ENCODE data around the gene PDIA6.

PDIA6 gene

DNA sequence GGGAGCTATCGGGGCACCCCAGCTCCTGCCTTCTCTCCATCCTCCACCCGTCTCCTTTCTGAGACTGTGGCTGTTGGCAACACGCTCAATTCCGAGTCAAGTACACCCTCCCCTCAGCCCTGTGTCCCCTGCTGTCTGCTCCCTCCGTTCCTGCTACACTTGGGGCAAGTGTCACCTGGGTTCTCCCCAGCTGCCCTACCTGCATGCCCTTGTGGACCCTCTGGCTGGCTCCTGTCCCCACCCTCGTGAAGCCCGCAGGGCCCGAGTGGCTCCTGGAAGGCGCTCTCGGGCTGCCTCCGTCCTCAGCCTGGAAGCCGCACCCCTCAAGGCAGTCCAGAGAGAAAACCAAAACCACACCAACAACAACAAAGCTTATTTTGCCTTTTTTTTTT lies 33.9 kb downstream of the PDIA6 start:
- DNase-seq, result no peak

DNA sequence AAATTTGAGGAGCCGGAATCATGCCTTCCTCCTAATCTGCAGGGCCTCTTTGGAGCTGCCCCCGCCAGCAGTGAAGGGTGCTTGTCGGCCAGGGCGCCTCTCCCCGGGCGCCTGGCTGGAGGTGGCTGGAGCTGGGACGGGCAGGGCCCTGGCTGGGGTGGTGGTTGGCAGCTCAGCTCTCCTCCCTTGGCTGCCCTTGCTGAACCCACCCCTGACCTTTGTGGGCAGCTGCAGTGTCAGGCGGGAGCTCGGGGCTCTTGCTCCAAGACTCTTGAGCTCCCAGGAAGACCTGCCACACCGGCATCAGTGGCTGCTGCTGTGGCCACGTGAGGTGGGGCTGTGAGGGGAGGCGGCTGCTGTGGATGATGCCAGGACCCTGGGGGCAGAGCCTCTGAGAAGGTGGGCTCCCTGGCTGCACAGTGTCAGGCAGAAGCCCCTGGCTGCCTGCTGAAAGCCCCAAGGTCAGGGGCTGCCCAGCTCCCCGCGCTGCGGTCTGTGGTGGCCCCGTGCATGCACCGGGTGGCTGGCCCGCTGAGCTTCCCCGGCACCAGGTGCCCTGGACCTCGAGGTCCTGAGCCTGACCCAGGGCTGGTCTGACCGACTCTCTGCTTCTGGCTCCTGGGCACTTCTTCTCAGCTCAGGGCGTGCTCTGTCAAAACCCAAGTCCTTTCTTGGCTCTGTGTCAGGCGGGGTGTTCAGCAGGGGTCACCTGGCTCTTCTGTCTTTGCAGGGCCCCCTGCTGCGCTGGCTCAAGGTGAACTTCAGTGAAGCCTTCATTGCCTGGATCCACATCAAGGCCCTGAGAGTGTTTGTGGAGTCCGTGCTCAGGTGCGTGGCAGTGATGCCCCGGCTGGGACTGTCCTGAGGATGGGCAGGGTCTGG lies 34.5 kb downstream of the PDIA6 start:
- DNase-seq, result no peak

DNA sequence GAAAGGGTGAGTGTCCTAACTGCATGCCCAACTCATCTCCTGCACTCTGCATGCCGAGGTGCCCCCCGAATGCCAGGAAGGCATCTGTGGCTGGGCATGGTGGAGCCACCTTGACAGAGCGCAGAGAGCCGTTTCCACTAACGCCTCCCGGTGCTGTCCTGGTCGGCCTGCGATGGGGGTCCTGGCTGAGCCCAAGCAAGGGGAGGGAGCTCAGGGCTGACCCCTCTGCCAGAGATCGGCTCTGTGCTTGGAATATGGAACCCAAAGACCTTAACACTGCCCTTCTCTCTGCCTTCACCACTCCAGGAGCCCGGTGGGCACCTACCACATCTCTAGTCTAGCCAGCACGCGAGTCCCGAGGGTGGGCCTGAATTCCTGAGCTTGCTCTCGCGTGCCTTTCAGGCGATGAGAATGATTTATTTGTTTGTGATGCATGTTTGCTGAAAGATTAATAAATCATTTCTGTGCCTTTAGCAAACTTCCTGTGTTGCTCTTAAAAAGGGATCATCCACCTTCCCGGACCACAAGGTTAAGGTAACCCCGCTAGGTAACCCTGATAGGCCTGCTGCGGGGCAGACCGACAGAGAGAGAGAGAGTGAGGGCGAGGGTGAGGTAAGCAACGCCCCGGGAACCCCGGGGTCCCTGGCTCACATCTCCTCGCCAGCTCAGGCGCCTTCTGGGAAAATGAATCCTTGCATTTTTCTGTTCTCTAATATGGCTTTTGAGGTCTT lies 35.3 kb downstream of the PDIA6 start:
- no peak for DNase-seq

DNA sequence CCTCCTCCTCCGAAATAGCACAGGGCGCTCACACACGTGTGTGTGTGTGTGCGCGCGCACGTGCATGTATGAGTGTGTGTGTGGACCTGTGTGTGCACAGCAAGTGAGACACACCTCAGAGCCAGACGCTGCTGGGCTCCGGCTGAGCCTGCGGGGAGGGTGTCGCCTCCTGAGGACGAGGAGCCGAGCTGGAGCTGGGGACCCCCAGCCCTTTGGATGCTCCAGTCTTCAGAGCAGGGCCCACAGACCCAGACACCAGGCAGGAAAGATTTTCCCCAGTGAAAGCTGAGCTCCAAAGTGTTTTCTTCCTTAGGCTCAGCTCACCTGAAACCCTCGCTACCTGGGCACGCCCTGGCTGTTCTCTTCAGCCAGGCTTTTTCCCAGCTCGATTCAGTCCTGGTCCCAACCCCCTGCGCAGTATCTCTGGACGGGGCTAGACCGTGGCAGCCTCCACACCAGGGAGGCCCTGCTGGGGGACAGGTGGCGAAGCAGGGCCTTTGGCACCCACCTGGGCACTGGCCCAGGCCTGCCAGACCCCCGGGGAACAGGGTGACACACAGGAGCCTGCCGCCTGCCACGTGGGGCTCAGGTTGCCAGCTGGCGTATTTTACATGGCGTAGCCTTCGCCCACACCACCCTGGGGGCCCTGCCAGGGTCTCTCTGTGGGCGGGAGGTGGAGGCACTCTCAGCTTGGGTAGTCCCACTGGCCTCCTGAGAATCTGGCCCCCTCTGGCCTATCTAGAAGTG lies 36.2 kb downstream of the PDIA6 start:
- DNase-seq, result no peak

DNA sequence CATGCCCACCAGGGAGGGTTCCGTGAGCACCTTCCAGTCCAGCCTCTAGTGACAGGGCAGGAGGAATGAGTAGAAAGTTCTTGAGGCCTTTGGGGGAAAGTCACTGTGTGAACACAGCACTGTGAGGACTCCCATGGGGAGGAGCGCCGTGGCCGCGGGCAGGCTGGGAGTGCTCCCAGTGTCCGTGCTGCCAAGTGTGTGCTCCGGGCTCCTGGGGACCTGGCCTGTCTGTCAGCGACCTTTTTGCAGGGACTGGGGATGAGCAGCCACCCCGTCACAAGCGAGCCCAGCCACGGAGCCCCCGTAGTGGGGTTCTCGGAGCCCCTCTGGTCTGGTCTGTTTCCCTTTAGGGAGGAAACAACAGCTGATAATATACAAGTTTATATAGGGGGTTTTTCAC lies 36.8 kb downstream of the PDIA6 start:
- DNase-seq, result no peak

DNA sequence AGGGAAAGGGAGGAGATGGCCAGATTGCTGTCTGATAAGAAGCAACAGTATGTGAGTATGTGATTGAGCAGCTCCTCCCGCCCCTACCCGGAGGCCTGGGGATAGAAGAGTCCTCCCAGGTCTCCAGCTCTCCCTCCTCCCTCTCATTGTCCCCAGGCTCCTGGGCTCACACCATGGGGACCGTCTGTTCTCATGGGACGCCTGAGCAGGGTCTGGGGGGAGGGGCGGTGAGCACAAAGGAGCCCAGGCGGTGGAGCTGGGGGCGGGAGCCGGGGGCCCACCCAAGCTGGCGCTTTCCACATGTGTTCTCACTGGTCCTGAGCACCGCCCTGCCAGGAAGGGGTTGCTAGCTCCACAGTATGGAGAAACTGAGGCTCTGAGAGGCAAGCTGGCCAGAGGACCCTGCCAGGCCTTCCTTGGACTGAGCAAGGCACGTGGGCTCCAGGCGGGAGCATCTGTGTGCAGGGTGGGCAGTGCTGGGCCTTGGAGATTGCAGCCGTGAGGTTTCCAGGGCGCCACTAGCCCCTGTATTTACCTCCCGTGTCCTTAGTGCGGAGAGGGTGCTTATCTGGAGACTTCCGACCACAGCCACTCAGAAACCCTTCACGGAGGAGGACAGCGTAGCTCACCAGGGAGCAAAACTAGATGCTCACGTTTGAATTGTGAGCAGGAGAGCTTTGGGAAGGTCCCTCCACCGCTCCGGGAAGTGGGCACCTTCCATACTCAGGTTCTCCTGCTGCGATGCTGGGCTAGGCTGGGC lies 37.4 kb downstream of the PDIA6 start:
- DNase-seq, result no peak

DNA sequence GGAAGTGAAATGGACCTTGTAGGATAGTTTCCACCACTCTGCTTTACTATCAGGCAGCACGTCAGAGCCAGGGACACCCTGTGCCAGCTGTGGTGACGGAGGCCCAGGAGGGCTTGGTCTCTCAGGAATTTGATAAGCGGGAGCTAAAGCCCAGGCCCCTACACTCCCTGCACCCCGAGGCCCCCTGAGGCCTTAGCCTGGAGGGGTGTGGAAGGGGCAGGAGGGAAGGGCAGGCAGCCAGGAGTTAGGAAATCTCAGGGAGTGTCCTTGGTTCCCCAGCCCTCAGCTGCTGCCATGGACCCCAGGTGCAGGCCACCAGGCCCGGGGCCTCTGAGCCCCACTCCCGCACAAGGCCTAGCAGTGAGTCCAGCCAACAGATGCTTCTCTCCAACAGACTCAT lies 38.2 kb downstream of the PDIA6 start:
- no peak for DNase-seq

DNA sequence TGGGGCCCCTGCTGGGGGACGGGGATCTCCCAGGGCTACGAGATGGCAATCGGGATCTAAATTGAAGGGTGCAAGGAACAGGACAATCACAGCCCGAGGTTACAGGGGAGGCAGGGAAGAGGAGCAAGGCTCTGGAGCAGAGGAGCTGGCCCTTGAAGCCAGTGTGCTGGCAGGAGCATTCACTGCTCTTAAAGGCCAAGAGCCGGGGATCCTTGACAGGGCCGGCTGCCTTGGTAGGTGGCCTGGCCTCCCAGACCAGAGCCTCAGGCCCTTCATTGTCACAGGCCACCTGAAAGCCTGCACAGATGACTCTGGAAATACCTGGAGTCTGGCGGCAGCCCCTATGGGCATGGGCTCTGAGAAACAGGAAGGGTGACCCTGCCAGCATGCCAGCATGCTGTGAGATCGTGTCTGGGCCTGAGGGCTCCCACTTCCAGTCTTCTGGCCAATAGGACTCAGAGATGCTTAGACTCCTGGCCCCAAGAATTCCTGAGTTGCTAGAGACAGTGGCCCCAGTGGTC lies 38.7 kb downstream of the PDIA6 start:
- DNase-seq, result no peak

DNA sequence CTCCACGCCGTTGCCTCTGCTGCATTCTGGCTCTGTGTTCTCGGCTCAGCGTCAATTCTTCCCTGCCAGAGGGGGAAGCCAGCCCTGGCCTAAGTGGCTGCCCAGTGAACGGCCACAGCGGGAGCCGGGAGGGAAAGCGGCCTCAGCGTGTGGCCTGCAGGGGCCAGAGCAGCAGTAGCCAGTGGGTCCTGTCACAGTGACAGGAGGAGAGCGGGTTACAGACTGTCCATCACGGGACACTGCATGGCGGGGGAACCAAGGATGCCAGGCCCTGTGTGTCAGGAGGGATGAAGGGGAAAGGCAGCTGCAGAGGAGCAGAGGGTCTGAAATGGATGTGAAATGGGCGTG lies 39.7 kb downstream of the PDIA6 start:
- DNase-seq, result no peak

DNA sequence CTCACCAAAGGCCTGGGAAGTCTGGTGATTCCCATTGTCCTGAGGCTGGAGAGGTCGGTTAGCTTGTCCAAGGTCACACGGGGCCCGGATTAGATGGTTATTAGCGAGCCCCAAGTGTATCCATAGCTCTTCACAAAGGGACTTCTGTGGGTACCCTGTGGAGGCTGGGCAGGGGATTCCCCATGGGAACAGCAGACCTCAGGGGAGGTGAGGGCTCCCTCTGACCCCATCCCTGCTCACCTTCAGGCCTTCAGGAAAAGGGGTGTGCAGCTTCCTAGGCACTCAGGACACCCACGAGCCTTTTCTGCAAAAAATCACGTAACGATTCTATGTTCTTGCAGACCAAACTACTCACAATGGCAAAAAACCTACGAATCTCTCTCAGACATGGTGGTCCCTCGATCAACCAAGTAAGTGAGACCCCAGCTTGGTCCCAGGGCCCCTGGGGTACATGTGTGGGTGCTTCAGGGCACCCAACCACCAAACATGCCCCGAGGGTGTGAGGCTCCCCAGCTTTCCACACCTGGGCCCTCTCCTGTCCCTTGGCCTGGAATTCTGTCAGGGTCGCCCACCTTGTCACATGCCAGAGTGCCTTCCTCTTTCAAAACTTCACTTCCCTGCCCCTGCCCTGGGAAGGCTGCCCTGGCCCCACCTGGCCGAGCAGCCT lies 40.3 kb downstream of the PDIA6 start:
- no peak for DNase-seq

DNA sequence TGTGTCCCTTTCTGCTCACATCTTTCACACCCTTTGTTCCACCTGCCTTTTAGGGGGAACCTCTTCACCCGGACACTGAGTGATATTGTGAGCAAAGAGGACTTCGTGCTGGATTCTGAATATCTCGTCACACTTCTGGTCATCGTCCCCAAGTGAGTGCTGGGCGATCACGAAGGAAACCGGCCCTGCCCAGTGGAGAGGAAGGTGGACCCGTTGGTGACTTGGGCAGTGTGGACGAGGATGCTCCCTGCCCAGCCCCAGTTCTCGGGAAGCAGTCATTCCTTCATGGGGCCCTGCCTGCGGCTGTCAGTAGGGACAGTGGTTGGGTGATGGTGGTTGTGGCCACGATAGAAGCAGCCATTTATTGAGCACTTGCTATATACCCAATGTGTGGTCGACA lies 40.8 kb downstream of the PDIA6 start:
- DNase-seq, result no peak

DNA sequence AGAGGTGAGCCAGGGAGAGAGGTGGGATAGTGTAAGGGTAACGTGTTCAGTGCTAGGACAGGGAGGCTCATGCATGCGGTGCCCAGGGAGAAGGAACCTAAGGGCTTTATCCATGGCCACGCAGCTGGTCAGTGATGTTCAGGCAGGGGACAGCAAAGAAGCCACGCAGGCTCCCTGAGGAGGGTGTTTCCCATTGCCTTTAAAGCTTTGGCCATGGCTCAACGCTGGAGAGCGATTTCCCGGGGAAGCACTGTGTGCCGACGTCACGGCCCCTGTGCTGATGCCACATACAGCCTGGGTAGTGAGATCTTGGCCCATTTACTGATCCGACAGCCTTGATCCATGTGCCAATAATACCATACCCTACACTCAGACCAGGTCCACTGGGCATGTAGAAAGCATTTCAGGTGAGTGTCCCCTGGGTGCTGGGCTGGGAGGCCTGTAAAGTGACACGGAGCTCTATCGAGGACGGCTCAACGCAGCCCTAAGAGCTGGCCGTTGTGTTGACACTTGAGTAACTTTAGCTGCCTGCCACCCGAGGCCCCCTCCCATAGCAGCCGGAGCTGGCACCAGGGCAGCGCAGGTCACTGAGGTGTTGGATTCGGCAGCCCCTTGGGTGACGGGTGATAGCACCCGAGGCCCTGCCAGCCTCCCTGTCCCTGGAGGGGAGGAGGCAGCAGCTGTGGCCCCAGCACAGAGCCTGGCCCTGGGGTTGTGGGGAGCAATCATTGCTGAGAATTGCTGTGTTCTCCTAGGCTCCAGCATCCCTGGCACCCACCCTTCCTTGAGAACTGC lies 41.4 kb downstream of the PDIA6 start:
- DNase-seq, result no peak

DNA sequence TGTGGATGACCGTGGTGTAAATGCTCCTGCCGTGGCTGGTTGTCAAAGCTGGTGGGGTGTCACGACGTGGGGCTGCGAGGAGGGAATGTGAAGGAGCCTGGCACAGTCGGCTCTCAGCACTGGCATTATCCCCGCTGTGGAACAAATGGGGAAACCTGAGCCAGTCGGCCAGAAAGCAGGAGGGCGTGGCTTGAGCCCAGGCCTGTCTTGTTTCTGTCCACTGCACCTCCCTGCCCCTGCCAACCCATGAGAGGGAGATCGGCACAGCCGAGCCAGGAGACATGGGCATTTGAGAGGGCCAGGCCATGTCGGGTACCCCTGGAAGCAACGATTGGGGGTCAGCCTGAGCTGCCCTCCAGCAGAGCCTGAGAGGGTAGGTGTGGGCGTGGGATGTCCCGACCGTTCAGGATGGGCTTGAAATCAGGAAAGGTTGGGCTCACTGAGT lies 44.5 kb downstream of the PDIA6 start:
- DNase-seq, result no peak

DNA sequence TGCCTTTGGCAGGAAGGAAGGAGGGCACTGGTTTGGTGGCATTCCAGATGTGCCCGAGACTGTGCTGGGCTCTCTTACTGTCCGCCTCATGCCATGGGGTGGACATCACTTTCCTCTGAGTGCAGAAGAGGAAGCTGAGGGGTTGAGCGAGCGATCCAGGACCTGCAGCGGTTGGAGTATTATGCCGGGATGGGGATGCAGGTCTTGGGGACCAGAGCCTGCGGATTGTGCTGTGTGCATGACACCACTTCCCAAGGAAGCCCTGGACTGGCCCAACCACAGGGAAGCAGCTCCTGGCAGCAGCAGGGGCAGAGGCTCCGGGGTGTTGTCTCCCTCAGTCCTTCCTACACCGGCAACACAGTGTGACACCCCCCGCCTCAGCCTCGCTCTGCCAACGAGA lies 46.7 kb downstream of the PDIA6 start:
- no peak for DNase-seq

DNA sequence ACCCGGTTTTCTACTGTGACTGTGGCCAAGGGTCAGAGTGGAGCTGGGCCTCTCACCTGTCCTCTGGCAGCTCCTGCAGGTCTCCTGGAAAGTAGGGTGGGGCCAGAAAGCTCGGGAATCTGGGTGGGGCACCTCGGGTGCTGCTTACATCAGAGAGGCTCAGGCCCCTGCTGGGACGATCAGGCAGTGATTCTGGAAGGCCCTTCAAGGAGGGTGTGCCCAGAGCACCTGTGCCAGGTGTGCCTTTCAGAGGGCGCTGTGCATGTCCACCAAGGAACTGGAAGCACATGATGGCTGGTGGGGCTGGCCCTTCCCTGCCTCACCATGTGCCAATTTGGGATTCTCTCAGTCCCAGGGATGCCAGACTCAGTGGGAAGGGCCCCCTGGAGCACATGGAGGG lies 47.1 kb downstream of the PDIA6 start:
- no peak for DNase-seq

DNA sequence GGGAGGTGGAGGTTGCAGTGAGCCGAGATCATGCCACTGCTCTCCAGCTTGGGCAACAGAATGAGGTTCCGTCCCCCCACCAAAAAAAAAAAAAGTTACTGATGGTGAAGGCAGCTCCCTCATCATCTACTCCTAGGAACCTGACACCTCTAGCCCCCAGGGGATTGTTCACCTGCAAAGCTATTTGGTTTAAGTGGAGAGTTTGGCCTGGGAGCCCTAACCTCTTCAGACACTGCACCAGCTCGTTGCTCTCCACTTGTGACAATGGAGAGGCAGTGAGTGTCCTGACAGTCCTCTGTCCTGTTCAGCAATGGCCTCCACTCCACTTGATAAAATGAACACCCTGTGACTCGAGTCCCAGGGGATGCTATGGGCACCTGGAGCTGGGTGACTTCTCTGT lies 47.7 kb downstream of the PDIA6 start:
- DNase-seq, result no peak

DNA sequence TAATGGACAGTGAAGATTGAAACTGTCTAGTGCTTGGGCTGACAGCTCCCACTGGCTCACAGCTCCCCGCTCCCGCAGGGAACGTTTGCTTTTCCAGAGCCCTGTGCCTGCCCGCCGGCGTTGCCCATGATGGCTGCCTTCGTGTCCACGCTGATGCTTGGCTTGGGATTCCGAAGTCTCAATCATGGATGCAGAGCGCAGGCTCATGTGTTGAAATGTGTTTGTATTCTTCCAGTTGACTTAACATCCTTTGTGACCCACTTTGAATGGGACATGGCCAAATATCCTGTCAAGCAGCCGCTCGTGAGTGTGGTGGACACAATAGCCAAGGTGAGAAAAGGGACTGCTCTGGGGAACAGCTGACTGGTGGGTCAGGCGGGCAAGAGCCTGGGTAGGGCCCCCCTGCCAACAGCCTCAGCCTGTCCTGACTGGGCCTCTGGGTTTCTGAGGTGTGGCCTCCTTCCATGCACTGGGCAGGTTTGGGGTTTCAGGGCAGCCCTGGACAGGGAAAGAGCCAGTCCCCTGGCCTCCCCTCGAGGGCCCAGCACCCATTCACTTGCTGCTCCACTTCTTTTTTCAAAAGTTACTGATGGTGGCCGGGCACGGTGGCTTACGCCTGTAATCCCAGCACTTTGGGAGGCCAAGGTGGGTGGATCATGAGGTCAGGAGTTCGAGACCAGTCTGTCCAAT lies 48.3 kb downstream of the PDIA6 start:
- no peak for DNase-seq

DNA sequence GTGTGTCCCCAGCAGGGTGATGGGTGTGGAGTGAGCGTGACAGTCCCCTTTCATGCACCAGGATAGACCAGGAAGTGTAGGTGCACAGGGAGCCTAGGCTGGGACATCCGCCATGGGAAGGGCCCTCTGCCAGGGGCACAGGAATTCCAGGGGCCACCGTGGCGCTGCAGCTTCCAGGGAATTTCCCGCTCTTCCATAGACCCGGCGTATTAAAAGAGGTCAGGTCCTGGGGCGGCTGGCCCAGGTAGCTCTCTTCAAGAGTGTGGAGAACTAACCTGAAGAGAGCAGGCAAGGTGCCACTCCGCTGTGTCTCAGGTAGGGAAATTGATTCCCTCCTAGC lies 49.2 kb downstream of the PDIA6 start:
- DNase-seq, result no peak

DNA sequence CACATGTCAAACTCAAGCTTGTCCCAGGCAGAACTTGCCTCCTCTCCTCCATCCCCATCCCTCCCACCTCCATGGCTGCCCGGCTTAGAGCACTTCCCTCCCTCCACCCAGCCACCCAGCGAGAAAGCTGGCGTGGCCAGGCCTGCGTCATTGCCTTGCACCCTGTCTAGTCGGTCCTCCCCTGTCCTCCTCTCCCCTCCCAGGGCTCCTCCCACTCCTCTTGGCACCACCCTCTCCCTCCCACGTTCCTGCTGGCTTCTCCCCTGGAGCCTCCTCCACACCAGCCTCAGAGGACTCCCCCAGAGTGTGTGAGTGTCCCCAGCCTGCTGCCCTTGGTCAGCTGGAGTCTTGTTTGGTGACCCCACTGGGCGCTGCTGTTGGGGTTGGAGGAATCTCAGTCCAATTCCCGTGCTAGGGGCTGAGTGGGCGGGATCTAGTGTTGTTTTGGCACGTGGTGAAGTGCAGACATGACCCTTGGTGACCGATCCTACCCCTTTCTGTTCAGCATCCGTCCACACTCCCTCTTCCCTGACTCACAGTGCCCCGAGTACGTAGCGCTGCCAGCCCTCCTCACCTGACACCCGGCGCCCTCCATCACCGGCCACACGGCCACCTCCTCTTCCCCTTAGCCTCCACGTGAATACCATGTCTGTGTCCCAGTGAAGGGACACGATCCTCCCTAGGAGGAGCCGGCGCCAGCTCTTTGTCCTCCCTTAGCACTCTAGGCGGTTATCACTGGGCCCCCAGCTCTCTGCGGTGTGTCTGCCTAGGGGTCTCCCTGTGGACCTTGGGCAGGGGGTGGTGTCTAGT lies 49.7 kb downstream of the PDIA6 start:
- DNase-seq, result no peak

DNA sequence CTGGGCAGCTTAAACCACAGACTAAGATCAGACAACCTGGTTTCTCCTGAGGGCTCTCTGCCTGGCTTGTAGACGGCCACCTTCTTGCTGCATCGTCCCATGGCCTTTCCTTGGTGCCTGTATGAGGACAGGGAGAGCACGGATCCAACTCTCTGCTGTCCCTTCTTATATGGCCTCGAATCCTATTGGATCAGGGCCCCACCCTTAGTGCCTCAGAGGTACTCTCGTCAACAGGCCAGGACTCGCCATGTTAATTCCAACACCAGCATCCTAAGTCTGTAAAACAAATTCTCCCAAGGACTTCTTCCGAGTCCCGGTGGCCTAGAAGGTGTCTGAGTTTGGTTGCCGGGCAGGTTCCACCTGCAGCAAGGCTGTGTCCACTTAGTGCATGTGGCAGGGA lies 51.0 kb downstream of the PDIA6 start:
- no peak for DNase-seq

All from NCI-H1436 (cell line).